Activated CD8-positive, alpha-beta memory T cell treated with anti-CD3 and anti-CD28 coated beads for 48 hours (primary cell): ENCODE measurements around the gene PRKCQ.

Source experiments
- DNase-seq, 3 experiments: peaks; one replicate each; pipeline ENCODE4 v3.0.0-alpha.2; 2020; ENCODE audit warnings: low read depth in 2 of 3, low spot score in 2 of 3

PRKCQ gene

DNA sequence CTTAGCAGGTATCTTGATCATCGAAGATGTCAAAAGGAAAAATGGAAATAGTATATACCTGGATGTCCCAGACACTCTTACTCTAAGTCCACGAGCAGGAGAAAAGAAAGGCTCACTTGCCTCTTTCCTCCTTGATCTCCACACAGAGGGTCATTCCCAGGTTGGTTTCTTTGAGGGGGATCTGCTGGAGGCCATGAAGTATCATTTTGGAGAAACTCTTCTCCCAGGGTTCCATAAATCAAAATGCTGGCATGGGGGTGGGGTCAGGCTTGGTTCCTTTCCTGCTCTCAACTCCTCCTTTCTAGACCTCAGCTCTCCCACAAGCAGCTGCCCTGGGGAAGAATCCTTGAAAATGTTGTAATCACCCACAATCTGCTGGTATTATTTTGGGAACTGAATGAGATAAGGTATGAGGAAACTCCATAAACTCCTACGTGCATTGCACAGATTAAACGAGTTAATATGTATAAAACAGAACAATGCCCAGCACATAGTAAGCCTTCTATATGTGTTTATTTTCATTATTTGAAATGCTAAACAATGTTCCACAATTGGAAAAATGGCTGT, 54.4 kb downstream of the PRKCQ start:
- no peak for DNase-seq

DNA sequence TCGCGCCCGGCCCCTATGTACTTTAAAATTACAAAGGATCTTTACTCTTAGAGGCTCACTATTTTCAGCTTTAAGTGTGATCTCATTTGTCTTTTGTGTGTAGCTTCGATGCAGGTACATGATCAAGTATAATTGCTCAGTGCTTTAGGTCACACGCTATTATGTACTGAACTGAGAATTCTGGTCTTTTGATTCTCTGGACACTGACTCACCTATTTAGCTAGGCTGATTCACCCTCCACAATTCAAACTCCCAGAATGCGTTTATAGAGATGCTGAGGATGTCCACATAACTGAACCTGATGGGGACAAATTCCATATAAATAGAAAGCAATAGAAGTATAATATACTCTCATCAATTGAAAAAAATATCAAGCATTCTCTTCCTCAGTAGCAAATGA, 57.8 kb downstream of the PRKCQ start:
- no peak for DNase-seq

DNA sequence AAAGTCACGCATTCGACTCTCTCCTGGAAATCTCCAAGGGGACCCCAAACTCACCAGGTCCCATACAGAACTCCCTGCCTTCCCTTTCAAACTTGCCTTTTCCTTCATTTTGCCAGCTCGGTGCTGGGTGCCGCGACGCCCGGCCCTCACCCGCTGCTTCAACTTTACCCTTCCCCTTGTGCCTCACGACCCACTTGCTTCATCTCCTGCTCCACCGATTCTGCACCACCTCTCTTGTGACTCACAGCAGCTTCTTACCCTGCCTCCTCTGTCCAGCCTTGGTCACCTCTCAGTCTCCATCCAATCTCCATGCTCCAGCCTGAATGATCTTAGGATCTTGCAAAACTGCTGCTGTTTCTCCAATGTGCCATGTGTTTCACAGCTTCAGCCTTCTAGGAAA, 59.9 kb downstream of the PRKCQ start:
- DNase-seq = no peak

DNA sequence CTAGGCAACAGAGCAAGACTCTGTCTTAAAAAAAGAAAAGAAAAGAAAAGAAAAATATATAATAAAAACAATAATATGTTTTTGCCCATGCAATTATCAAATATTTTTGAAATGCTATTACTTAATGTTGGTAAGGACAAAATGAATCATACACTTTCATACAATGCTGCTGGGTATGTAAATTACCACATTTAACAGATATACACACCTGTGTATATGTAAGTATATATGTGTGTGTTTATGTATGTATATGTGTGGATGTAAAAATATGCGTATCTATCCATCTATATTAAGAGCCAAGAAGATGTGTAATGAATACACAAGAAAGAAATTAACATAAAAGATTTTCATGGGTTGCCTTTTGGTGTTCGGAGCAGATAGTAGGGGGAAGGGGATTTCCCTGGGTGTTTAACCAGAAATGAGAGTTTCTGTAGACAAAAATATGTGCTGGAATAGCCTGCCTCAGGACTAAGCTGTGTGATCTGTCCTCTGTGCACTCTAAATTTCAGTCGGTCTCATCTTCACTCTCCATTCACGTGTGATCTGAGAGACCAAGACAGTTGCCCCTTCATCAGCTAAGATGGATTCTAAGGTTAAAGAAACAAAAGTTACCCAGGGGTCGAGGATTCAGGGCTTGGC, 61.2 kb downstream of the PRKCQ start:
- DNase-seq = no peak

DNA sequence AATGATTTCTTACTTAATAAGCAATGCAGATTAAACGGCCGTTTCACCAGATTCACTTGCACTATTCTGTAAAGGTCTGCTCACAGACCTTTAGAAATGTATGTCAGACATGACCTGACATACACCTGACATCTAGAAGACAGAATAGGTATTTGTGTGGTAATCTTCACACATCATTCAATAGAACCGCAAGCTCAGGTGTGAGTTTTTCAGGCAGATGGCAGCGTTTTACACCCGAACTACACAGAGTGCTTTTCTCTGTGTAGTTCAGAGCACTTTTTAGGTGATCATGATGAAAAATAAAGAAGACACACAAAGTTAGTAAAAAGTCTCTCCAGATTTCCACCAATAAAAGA, 63.2 kb downstream of the PRKCQ start:
- DNase-seq = no peak

DNA sequence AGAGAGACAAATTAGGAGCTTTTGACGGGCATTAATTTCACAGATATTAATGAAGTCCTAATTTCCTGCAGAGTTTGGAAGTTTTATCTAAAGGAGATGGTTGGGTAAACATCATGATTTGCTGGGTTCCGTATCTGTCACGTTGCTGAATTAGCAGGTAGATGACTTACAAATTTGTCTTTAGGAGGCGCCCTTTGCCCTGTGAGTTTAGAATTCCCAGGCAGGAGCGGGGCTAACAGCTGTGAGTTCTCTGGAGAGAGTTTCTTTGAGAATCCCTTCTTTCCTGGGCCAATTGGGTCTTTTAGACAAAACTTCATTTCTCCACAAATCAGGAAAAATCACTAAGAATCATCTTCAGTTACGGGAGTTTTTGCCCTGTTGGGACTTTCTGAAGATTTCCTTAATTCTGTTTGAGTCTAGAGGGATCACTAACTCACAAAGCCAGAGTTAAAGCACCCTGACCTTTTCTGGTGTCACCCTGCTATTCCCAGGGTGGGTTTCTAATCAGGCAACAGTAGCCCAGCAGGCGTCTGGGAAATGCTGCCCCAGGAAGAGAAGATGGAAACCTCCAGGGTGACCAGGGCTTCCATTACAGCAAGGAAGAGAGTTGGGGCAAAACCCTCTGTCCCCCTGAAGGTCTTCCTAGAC, 63.7 kb downstream of the PRKCQ start:
- no peak for DNase-seq

DNA sequence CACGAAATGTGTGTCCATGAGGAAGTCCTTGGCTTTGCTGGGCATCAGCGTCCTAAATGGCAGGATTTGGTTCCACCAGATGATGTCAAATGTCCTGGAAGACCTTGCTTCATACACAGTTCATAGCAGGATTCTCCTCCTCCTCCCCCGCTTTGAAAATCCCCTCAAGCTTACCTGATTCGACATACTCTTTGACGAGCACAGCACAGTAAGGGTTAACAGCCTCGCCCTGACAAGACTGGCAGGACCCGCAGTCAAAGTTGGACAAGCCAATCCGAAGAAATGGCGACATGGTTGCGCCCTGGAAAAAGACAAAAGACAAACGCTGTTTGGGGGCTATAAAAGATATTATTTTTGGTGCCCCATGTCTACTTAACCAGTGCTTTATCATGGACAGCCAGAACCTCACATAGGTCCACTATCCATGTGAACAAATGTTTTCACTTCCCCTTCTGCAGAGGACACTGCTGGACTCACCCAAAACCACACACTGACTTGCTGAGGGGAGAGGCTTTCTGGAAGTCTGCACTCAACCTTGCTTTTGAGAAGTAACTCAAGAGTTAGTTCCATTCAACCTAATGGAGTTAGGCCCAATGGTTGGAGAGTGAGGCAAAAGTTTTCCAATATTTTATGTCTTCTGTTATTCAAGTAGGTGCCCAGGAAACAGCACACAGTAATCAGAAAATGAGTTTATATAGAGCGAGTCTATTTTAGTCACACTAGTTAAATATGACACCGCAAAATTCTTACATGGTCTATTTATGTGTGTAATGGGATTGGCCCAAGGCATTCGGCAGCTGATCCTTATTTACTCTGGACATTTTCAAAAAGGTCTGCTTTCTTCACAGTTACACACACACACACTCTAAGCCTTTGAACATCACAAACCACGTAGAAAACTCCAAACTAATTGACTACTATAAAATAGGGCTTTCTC, 65.0 kb downstream of the PRKCQ start:
- DNase-seq = no peak

DNA sequence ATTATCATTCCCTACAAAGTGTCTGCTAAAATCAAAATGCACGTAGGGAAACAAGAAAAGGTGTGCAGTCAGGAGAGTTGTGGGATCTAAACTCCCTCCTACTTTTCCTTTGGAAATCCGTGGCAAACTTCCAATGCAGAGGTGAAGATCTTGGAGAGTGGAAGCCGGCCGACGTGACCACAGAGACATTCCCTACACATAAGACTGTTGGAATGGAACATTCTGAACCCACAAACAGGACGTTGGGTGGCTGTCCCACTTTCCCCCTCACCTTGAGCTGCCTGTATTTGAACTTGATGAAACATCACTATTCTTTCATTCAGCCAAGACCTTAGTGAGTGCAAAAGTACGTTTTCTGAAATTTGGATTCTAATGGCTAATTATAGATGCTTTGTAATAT, 65.9 kb downstream of the PRKCQ start:
- no peak for DNase-seq

DNA sequence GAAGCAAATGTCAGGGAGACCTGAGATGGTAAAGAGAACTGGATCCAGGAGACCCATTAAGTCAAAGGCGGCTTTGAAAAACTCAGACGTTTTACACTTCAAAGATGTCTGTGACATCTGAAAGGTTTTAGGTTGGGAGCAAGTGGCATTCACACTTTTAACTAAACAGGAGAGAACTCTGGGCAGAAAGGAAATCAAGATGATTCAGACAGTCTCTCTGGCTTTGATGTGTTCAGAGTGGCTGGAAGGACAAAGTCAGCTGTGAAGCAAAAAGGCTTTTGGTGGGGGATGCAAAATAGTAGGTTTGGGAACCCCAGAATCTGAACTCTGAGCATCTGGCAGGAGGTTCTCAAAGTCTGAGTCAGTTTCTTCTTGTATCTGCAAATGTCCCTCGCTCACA, 66.6 kb downstream of the PRKCQ start:
- no peak for DNase-seq

DNA sequence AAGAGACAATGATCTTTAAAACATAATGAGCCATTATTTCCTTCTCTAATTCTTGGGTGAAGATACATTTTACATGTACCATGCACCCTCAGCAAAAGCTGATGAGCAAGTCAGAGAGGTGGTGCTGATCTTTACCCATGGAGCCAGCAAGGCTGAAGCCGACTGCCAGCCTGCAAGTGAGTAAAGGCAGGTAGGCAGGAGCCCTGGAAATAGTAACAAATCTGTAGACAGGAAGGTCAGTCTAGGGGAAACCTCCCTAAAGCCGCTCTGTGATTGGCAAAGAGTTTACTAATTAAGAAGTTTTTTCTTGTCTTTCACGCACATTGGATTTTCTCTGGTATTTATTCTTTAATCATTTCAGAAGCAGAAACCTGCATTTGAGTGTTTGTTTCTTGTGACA, 67.9 kb downstream of the PRKCQ start:
- DNase-seq = no peak

DNA sequence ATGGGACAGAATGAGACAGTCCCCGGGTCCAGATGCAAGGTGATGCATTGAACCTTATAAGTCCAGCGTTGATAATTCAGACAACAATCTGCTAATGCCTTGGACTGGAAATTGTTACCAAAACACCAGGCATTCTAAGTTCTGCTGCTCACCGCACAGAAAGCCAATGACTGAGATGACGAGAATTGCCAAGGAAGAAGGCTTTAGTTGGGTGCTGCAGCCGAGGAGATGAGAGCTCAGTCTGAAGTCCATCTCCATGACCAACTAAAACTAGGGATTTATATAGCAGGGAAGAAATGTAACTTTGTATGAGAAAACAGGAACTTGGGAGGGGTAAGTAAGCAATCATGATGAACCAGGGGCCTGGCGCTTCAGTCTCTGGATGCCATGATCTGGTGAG, 68.7 kb downstream of the PRKCQ start:
- DNase-seq = no peak

DNA sequence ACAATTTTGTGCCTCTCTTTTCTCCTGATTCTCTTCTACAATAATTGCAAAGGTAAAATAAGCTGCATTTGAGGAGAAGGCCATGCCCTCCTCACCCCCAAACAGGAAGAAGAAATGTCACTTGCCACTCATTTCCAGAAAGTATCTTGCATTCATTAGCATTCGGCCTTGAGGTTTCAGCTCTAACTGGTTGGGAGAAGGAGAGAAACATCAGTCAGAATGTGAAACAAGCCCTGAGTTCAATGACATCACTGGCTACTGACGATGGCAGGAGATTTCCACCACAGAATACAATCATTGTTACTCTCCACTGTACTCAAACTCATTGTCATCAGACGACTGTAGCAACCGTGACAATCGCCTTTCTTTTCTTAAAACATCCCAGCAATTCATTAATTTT, 72.8 kb downstream of the PRKCQ start:
- no peak for DNase-seq

DNA sequence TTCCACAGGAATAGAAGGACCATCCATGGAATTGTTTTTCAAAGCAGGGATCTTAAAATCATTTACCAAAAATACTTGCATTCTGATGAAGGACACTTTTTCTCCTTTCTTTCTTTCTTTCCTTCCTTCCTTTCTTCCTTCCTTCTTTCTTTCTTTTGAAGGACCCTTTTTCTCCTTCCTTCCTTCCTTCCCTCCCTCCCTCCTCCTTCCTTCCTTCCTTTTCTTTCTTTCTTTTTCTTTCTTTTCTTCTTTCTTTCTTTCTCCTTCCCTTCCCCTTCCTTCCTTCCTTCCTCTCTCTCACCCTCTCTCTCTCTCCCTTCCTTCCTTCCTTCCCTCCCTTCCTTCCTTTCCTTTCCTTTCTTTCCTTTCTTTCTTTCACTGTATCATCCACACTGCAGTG, 74.8 kb downstream of the PRKCQ start:
- no peak for DNase-seq

DNA sequence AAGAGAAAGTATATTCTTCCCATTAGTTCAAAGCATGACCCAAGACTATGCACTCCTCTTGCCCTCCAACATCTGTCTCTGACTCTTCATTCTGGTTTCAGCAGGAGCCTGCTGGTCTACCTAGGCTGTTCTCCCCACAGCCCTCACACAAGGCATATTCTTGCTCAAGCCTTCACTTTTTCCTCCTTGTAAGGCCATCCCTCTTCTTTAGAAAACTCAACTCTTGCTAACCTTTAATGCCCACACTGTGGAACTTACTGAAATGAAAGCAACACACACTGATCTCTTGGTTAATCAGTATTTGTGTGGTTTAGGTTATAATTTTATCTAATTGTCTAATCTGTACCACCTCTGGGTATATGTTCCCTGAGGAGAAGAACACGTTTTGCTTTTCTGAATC, 75.8 kb downstream of the PRKCQ start:
- no peak for DNase-seq

DNA sequence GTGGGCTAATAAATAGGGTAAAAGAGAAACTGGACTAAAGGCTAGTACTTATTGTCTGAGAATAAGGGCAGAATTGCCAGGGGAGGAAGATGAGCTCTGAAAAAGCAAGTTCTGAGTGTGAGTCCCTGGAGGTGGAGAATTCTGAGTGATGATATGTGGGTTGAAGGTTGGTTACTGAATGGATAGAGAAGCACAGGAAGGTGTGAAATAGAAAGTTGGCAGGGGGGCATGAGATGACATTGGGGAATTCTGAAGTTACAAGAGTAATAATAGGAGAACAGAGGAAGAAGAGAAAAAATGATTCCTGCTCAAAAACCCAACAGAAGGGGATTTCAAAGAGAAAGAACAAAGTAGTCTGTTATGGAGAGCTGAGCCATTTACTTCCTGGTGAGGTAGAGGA, 76.9 kb downstream of the PRKCQ start:
- no peak for DNase-seq

DNA sequence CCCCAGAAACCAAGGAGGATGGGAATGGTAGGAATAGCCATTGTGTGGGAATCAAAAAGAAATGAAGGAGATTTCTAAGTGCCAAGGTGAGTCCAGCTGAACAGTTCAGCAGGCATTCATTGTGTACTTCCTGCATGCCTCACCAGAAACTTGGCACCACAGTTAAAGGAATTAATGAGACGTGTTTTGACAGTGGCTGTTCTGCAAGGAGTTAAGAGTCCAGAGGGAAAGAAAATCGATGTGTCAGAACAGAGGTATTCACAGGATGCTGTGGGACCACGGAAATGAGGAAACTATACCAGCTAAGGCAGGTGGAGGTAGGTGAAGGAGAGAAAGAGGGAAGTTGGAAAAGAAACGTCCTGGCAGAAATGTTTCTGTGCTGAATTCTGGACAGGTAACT, 78.1 kb downstream of the PRKCQ start:
- no peak for DNase-seq

DNA sequence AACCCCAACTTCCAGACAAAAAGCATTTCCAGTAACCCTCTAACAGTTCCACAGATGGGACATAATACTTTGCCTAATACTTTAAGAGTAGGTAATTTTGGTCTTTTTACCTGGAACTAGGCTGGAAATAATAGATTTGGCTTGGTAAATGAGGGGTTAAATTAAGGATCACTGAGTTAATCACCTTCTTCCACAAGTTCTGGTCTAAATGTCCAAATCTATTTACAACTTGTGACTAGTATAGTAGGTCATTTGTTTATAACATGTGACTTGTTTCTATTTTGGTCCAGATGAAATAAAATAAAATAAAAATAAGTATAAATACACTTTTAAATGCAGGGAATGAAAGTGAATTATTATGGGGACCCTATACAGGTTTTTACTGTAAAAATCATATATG, 80.1 kb downstream of the PRKCQ start:
- DNase-seq = no peak

DNA sequence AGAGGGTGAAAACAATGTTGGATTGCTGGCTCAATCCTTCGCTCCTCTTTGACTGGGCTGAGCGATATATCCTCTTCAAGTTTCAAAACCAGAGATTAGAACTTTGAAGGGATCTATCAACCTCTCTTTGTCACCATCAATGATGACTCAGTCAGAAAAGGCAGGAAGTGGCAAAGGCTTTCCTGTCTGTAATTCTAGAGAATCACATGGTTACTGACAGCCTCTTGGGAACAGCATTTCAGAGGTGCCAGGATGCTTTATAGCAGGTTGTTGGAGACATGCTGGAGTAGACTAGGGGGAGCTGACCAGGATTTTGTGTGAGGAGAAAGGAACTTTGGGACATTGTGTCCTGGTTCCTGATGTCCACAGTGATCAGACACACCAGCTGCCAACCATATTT, 81.3 kb downstream of the PRKCQ start:
- no peak for DNase-seq

DNA sequence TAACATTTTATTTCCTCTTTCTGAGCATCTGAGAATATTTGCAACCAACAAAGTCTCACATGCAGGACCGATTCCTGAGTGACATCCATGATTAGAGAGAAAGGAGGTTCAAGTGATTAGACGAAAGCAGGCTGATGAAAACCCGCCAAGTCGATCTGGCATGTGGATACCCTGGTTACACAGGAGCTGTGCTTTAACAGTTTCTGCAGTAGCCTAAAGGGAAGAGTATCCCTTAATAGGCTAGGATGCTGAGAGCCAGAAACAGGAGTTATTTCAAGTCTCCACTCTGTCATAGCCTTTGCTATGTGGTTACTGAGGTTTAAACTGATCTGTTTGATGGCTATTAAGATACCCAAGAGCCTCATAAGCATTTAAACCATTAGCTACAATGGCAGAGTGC, 82.5 kb downstream of the PRKCQ start:
- no peak for DNase-seq

DNA sequence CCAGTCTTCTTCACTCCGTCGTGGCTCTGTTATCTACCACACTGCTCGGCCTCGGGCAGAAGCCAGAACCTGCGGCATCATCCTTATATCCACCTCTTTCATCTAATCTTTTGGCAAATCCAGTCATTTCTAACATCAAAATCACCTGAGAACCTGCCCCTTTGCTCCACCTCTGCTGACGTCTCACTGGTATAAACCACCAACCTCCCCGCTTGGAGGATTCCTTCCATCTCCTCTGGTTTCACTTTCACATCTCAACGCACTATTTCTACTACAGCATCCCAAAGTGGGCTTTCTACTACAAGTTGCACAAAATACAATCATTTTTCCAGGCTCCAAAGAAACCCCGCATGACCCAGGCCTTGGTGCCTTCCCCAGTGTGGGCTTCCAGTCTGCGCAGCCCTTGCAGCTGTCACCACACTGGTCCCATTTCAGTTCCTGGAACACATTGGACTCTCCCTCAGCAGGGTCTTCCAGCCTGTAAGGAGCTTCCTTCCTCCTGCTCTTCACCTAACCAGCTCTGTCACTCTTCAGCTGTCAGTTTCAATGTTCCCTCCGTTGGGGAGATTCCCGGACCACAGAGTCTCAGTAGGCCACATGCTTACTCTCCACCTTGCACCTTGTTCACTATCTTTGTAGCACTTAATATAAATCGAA, 85.0 kb downstream of the PRKCQ start:
- DNase-seq = no peak

DNA sequence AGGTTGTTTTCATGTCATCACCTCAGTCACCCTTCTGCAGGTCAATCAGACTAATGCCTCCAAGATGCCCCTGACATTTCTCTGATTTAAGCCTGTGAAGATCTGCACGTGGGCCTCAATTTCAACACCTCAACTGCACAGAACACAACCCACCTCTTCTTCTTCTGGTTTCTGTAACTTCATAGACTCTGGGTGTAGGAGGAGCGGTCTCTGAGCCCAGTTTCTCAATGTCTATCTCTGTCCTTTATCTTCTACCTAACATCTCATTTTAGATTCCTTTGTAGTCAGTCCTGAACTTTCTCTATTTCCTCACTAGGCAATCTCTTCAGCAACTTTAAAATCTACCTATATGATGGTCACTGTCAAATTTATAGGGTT, 85.6 kb downstream of the PRKCQ start:
- DNase-seq = no peak
